Prostate gland (tissue), 2 donors: ENCODE measurements around the gene SLC38A5. TPM values are rescaled to one million over a fixed set of nuclear protein-coding genes. Genes with fewer than 3 reads are reported as not detected.

Experiments used
- DNase-seq: peaks from one replicate; pipeline ENCODE4 v3.0.0-alpha.2; 2019; ENCODE audit warnings: low spot score
- H3K27ac ChIP-seq, 2 donors: fragments of 200-600 bp; sonication (generic); 2 replicates each; pipeline ENCODE4 v1.5.1; 2017 to 2019
- H3K27me3 ChIP-seq: fragments of 200-600 bp; sonication (generic); replicated peaks from 2 replicates; pipeline ENCODE4 v1.5.1; 2019; ENCODE audit not compliant: insufficient read depth
- H3K36me3 ChIP-seq, 2 donors: fragments of 200-600 bp; sonication (generic); 1 replicate in 1 of 2; 2 replicates in 1 of 2; pipeline versions ENCODE4 v1.5.1 to v1.8.1; 2017 to 2019
- H3K4me1 ChIP-seq: fragments of 200-600 bp; sonication (generic); replicated peaks from 2 replicates; pipeline ENCODE4 v1.5.1; 2019
- H3K4me3 ChIP-seq, 2 donors: fragments of 200-600 bp; sonication (generic); 2 replicates each; pipeline ENCODE4 v1.5.1; 2017 to 2019
- H3K9me3 ChIP-seq: fragments of 200-600 bp; sonication (generic); 2 replicates; pipeline ENCODE4 v1.5.1; 2017
- POLR2A ChIP-seq: fragments of 450-650 bp; IDR thresholded peaks from one replicate; pipeline ENCODE4 v1.6.1; 2016; ENCODE audit warnings: antibody characterized with exemption, mild to moderate bottlenecking
- POLR2AphosphoS5 ChIP-seq: sonication (generic); formaldehyde crosslinking; IDR thresholded peaks from one replicate; pipeline ENCODE4 v1.6.1; 2017; ENCODE audit warnings: antibody characterized with exemption
- WGBS: methylation state at CpG from one replicate; pipeline ENCODE4 v1.1.5; 2018; 5-methylcytosine and 5-hydroxymethylcytosine counted together
- intact Hi-C: fragments of 100-400 bp; cut with DNase I; formaldehyde crosslinking; loops from one replicate; pipeline ENCODE4 v1.14.2; 2022
- total RNA-seq, 2 donors: library from RNA; depleted of rRNA; stranded (reverse); fragments of >200 nt; gene quantifications; one replicate each; pipeline ENCODE4 v1.1.0, GENCODE V29; 2016
- TF ChIP-seq, protein P1 (sequence below), 4 experiments: fragments of 200-600 bp in 2 of 4; fragments of 450-650 bp in 2 of 4; sonication (generic) in 2 of 4; IDR thresholded peaks; 1 replicate in 3 of 4; 2 replicates in 1 of 4; pipeline ENCODE4 v1.5.1; 2016 to 2019; ENCODE audit warnings: antibody characterized with exemption in 4 of 4, mild to moderate bottlenecking in 2 of 4, moderate library complexity in 2 of 4

The SLC38A5 gene
- total RNA-seq, 2 donors from 2014 or later: 3.0 to 6.2 TPM

DNA sequence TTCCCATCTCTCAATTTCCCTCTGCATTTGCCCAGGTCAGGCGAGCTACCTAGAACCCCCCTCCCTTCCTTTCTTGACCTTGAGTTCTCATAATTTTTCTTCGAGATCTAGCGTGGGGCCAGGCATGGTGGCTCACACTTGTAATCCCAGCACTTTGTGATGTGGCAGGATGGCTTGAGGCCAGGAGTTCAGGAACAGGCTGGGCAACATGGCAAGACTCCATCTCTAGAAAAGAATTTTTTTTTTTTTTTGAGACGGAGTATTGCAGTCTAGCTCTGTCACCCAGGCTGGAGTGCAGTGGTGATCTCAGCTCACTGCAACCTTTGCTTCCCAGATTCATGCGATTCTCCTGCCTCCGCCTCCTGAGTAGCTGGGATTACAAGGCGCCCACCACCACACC, 34.2 kb upstream of the SLC38A5 start:
- Histone ChIP-seq H3K4me1 (no peaks in the 10 kb centered on the region), H3K27ac (no peak overlapping the region), H3K36me3 (no peaks in the 10 kb centered on the region), H3K9me3 (no peaks in the 10 kb centered on the region), H3K27me3 (no peaks in the 10 kb centered on the region), H3K4me3 (no peak overlapping the region)
- no peak for TF ChIP-seq POLR2A
- TF ChIP-seq, protein P1, sequence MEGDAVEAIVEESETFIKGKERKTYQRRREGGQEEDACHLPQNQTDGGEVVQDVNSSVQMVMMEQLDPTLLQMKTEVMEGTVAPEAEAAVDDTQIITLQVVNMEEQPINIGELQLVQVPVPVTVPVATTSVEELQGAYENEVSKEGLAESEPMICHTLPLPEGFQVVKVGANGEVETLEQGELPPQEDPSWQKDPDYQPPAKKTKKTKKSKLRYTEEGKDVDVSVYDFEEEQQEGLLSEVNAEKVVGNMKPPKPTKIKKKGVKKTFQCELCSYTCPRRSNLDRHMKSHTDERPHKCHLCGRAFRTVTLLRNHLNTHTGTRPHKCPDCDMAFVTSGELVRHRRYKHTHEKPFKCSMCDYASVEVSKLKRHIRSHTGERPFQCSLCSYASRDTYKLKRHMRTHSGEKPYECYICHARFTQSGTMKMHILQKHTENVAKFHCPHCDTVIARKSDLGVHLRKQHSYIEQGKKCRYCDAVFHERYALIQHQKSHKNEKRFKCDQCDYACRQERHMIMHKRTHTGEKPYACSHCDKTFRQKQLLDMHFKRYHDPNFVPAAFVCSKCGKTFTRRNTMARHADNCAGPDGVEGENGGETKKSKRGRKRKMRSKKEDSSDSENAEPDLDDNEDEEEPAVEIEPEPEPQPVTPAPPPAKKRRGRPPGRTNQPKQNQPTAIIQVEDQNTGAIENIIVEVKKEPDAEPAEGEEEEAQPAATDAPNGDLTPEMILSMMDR (IDR thresholded peaks at IDR 0.05): no peak
- intact Hi-C loops: no loop called here
- 73% methylated on average over 7 of the region's 7 CpGs for WGBS
- no peak for DNase-seq

DNA sequence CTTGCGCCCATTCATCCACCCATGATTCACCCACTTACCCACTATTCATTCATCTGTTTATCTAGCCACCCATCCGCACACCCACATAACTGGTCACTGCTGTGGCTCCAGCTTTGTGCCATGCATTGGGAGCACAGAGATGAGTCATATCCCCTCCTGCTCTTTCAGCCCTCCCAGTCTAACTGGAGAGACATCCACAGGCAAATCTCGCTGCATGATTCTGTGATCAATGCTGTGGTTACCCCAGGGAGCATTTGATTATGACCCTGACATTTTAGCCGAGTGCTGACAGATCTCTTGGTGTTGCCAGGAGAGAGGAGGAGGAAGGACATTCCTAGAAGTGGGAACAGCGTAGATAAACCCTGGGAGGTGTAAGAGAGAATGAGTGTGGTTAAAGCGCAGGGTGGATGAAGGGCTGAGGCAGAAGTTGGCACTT, 28.3 kb upstream of the SLC38A5 start:
- Histone ChIP-seq H3K4me1 (no peaks in the 10 kb centered on the region), H3K27ac (no peak overlapping the region), H3K9me3 (no peaks in the 10 kb centered on the region), H3K4me3 (no peak overlapping the region), H3K27me3 (no peaks in the 10 kb centered on the region), H3K36me3 (no peaks in the 10 kb centered on the region)
- WGBS: 65% methylated on average over 6 of the region's 6 CpGs
- DNase-seq: no peak
- TF ChIP-seq, protein P1 (IDR thresholded peaks at IDR 0.05): no peak
- TF ChIP-seq POLR2A (no peak), POLR2AphosphoS5 (no peak)
- intact Hi-C loops: no loop called here

DNA sequence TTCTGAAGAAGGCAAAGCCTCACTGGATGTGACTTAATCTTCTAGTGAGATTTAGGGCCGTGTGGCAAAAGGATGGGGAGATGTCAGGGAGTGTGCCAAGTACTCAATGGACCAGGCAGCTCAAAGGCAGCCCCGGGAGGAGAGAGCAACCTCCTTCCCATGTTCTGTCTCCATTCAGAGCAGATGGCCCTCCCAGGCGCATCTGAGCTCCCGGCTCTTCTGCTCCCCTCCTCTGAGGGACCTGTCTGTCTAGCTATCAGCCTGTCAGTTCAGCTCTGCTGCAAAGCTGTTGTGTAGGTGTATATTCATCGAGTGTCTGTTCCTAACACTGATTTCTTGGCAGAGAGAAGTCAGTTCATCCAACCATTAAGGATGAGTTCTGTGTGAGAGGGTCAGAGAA, 27.8 kb upstream of the SLC38A5 start:
- WGBS: 70% methylated on average over 4 of the region's 5 CpGs
- Histone ChIP-seq H3K9me3 (no peaks in the 10 kb centered on the region), H3K4me3 (no peak overlapping the region), H3K27me3 (no peaks in the 10 kb centered on the region), H3K27ac (no peak overlapping the region), H3K4me1 (no peaks in the 10 kb centered on the region), H3K36me3 (no peaks in the 10 kb centered on the region)
- intact Hi-C loops: no loop called here
- no peak for DNase-seq
- TF ChIP-seq POLR2AphosphoS5 (no peak), POLR2A (no peak)
- TF ChIP-seq, protein P1 (IDR thresholded peaks at IDR 0.05): no peak

DNA sequence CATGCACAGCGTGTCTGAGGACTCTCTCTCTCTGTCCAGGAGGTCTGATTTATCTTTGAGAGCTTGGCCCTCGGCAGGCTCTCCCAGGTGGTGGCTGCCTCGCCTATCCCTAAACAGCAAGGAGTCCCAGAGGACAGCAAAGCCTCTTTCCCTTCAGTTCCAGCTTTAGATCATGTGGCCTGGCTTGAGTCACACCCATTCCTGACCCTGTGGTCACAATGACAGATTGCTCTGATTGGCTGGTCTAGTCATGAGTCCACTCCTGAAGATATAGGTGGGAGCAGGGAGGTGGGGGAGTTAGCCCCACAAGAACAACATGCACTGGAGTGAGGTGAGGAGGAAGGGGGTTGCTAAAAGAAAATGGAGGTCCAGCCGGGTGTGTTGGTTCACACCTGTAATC, 26.6 kb upstream of the SLC38A5 start:
- no peaks in the 10 kb centered on the region for H3K36me3 ChIP-seq
- no peak for DNase-seq
- H3K27ac ChIP-seq: no peak overlapping the region
- no peaks in the 10 kb centered on the region for H3K27me3 ChIP-seq
- H3K9me3 ChIP-seq: no peaks in the 10 kb centered on the region
- TF ChIP-seq, protein P1 (IDR thresholded peaks at IDR 0.05): no peak
- TF ChIP-seq POLR2AphosphoS5 (no peak), POLR2A (no peak)
- H3K4me1 ChIP-seq: no peaks in the 10 kb centered on the region
- WGBS: 80% methylated on average over 4 of the region's 4 CpGs
- intact Hi-C loops: no loop called here
- no peak overlapping the region for H3K4me3 ChIP-seq

DNA sequence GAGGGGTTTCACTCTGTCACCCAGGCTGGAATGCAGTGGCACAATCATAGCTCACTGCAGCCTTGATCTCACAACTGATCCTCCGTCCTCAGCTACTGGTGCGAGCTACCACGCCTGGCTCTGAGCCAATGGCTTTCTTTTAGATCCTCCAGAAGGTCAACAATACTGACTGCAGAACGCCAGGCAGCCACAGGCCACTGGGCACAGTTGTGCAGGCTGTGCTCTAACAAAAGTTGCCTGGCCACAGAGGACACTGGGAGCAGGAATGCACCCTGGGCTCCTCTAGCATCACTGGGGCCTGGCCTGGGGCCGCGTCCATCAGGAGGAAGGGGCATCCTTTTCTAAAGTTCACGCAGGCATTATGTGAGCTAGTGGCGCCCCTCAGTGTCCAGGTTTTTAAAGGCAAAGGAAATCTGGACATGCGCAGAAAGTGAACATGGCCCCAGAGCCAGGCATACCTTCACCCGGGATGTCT, 23.9 kb upstream of the SLC38A5 start:
- Histone ChIP-seq H3K36me3 (no peaks in the 10 kb centered on the region), H3K9me3 (no peaks in the 10 kb centered on the region), H3K27ac (no peak overlapping the region), H3K4me1 (no peaks in the 10 kb centered on the region), H3K27me3 (no peaks in the 10 kb centered on the region), H3K4me3 (no peak overlapping the region)
- no peak for DNase-seq
- TF ChIP-seq, protein P1 (IDR thresholded peaks at IDR 0.05): peak in 1 of 4 experiments; percentile 12
- TF ChIP-seq POLR2A (no peak), POLR2AphosphoS5 (no peak)
- 9% methylated on average over 10 of the region's 10 CpGs for WGBS
- intact Hi-C loops: no loop called here
